Small intestine (tissue), 7 donors: ENCODE results near the gene C17orf113. TPM values are rescaled to one million over a fixed set of nuclear protein-coding genes. Genes with fewer than 3 reads are reported as not detected.
A peak's percentile ranks its signal among the peaks of the same experiment; 100 is the strongest.
"Not testable (repeated sequence)": the region's sequence is repeated elsewhere in the genome, so short reads cannot be mapped to it uniquely, and the experiment has no call there.

ENCODE experiments used
- DNase-seq, 2 donors: peaks; one replicate each; pipeline versions ENCODE4 v3.0.0 to v3.0.0-alpha.2; 2013
- FAIRE-seq: peaks from 2 replicates; lab custom pipeline; 2012; peaks lifted over from hg19 to GRCh38; lab: Jason Lieb, UNC
- H3K27ac ChIP-seq, 3 donors: one replicate each; pipeline ENCODE4 v1.5.1; 2013; ENCODE audit warnings: low read length in 2 of 3, mild to moderate bottlenecking in 2 of 3, control low read depth in 1 of 3, inconsistent platforms in 1 of 3, low read depth in 1 of 3, moderate library complexity in 1 of 3
- H3K27me3 ChIP-seq, 3 donors: one replicate each; pipeline ENCODE4 v1.6.1; 2013; ENCODE audit warnings: low read length in 3 of 3, inconsistent platforms in 1 of 3; ENCODE audit not compliant: control insufficient read depth in 3 of 3, insufficient read depth in 3 of 3
- H3K36me3 ChIP-seq, 3 donors: one replicate each; pipeline ENCODE4 v1.6.1; 2013; ENCODE audit warnings: low read length in 3 of 3, inconsistent platforms in 1 of 3, low read depth in 1 of 3, mild to moderate bottlenecking in 1 of 3, moderate library complexity in 1 of 3; ENCODE audit not compliant: control insufficient read depth in 3 of 3, insufficient read depth in 2 of 3
- H3K4me1 ChIP-seq, 3 donors: one replicate each; pipeline ENCODE4 v1.6.1; 2013; ENCODE audit warnings: low read length in 2 of 3, inconsistent platforms in 1 of 3, low read depth in 1 of 3, mild to moderate bottlenecking in 1 of 3, moderate library complexity in 1 of 3; ENCODE audit not compliant: control insufficient read depth in 3 of 3, insufficient read depth in 2 of 3
- H3K4me3 ChIP-seq, 3 donors: one replicate each; pipeline ENCODE4 v1.5.1; 2013; ENCODE audit warnings: low read length in 3 of 3, control low read depth in 1 of 3, inconsistent platforms in 1 of 3, low read depth in 1 of 3, mild to moderate bottlenecking in 1 of 3, moderate library complexity in 1 of 3
- H3K9me3 ChIP-seq, 2 donors: one replicate each; pipeline ENCODE4 v1.6.1; 2013; ENCODE audit warnings: low read depth in 1 of 2, low read length in 1 of 2; ENCODE audit not compliant: control insufficient read depth in 2 of 2, insufficient read depth in 1 of 2
- WGBS, 3 donors: extraction: QIAGEN DNeasy Blood & Tissue Kit; methylation state at CpG; one replicate each; pipeline ENCODE4 v1.1.7; 2013; 5-methylcytosine and 5-hydroxymethylcytosine counted together
- polyA plus RNA-seq, 4 donors: library from polyadenylated mRNA; stranded (reverse) in 3 of 4; unstranded in 1 of 4; fragments of 200-250 nt in 3 of 4; fragments of 120-200 nt in 1 of 4; gene quantifications; one replicate each; pipeline versions ENCODE4 v1.2.1 to v1.2.3, GENCODE V29; 2013
- donor health status: healthy with polysubstance abuse.
- donor health status: control.
- donor health status: control.
- donor health status: Bipolar disorder and iron deficiency.
- donor health status: healthy.

C17orf113 gene
- polyA plus RNA-seq, 4 donors, result 0.22 to 3.4 (median 0.52) TPM

DNA sequence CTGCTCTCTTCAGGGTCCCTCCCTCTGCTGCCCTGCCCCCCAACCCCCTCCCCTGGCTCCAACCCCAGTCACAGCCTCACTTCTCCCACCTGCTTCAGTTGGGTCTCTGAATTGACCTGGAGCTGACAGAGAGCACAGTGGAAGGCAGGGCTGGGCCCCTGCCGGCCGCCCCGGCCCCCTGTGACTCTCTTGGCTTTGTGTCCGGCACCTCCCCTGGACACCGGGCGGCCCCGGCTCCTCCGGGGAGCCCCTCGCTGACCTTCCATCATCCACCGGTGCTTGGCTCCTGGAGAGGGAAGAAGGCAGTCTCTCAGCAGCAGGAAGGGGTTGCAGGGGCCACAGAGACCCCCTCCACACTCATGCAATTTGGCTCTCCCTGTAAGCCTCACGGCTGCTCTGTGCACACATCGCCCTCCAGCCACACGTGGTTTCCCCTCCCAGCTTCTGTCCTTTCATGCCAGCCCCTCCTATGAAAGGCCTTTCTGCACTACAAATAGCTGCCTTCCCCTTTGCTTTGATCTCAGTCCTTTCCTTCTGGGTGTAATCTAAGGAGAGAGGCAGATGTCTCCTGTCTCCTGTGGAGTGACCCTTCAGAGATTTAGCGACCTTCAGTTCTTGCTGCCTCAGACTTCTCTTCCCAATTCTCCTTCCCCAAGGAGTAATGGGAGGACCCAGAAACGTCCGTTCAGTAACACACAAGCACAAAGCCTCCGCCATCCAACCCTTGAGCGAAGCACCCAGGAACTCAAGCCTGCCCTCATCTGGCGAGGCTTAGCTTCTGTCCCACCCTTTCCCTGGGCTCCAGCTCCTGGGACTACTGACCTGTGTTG is 22.2 kb downstream of the C17orf113 start:
- peaks cover 0 to 32% (median 3%) of the 10 kb centered on the region in 3 donors for H3K36me3 ChIP-seq
- no peak for FAIRE-seq
- peak; percentile 21 to 33 for DNase-seq
- peaks cover 0 to 13% (median 4%) of the 10 kb centered on the region in 3 donors for H3K4me1 ChIP-seq
- no peak overlapping the region for H3K27ac ChIP-seq
- no peak overlapping the region for H3K4me3 ChIP-seq
- WGBS, 3 donors, result 64 to 76% (median 75%) methylated on average over 15 to 19 of the region's 19 CpGs
- peaks cover 0 to 7% (median 0%) of the 10 kb centered on the region in 3 donors for H3K27me3 ChIP-seq
- H3K9me3 ChIP-seq, result no peaks in the 10 kb centered on the region

DNA sequence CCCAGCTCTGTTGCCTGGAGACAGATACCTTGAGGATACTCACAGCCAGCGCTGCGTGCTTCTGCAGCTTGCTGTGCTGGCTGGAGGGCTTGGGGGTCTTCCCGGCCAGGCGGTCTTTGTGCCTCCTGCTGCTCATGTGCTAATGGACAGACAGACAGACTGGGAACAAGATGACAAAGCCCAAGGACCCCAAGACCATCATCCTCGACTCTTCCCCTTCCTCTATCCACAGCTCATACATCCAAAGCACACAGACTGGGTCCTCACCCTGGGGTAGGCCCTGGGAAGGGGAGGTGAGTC is 22.9 kb downstream of the C17orf113 start:
- no peaks in the 10 kb centered on the region for H3K9me3 ChIP-seq
- H3K27me3 ChIP-seq, result peaks cover 0 to 7% (median 0%) of the 10 kb centered on the region in 3 donors
- 75 to 87% (median 86%) methylated on average over 5 of the region's 5 CpGs for WGBS, 3 donors
- H3K4me3 ChIP-seq, result no peak overlapping the region
- FAIRE-seq, result no peak
- H3K36me3 ChIP-seq, result peaks cover 0 to 38% (median 3%) of the 10 kb centered on the region in 3 donors
- H3K4me1 ChIP-seq, result peaks cover 0 to 13% (median 4%) of the 10 kb centered on the region in 3 donors
- H3K27ac ChIP-seq, result no peak overlapping the region
- no peak for DNase-seq

DNA sequence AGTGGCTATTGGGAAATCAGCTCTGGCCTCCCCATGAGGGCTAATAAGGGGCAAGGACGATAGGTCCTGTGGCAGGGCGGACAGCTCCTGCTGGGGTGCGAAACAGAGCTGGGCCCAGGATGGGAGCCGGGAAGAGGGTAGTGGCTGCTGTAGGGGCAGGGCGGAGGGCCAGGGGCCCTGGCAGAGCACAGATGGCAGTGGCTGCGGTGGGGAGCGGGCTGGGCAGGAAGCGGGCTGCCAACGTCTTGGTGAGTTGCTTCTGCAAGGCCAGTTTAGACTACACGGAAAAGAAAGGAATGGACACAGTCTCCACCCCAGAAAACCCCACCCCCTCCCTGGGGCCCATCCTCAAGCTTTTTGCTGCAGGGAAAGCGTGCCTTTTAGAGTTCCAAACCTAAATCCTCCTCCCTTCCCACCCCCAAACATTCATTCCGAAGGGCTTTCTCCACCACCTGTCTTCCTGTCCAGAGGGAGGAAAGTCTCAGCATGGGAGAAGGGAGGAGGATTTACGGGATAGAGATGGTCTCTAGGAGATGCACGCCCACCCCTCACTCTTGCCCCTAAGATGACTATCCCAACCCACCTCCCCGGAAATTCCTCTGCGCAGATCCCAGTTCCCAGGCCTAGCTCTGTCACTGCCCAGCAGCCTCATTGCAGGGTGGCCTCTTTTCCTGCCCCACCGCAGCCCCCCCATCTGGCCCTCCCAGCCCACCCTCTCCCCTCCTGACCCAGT is 23.4 kb downstream of the C17orf113 start:
- Histone ChIP-seq H3K36me3 (peaks cover 0 to 43% (median 3%) of the 10 kb centered on the region in 3 donors), H3K4me1 (peaks cover 0 to 13% (median 4%) of the 10 kb centered on the region in 3 donors), H3K27ac (no peak overlapping the region), H3K9me3 (no peaks in the 10 kb centered on the region), H3K4me3 (no peak overlapping the region), H3K27me3 (peaks cover 0 to 7% (median 0%) of the 10 kb centered on the region in 3 donors)
- no peak for DNase-seq
- no peak for FAIRE-seq
- WGBS, 3 donors, result 57 to 75% (median 74%) methylated on average over 17 of the region's 17 CpGs

DNA sequence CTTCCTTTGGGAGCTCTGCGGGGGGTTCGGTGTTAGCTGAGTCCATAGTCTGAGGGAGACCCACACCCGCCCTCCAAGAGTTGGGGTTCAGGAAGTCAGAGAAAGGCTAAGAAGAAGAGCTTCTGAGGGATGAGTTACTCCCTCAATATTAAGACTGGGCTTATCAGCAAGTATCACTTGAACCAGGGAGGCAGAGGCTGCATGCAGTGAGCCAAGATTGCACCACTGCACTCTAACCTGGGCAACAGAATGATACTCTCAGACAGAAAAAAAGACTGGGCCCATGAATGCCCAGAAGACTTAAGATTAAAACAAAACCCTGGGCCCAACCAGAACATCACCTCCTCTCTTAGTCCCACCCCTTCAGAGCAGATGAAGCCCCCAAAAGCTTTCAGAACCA is 24.5 kb downstream of the C17orf113 start:
- WGBS, 3 donors, result 90 to 98% (median 98%) methylated on average over 3 of the region's 3 CpGs
- no peak for FAIRE-seq

DNA sequence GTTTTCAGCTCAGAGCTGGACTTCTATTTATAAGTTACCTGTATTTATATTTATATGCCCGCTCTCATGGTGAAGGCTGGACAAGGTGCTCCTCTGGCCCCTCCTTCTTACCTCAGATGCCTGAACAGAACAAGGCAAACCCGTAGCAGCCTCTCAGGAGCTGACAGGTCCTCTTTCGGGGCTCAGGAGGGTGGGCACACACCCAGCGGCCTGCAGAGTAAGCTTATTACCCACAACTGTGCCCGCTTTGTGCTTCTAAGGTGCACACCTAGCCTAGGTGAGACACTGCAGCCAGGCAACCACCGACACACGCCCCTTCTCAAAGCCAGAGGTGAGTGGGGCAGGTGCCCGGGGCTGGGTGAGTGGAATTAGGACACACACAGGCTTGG is 25.2 kb downstream of the C17orf113 start:
- 48 to 64% (median 49%) methylated on average over 8 of the region's 8 CpGs for WGBS, 3 donors
- Histone ChIP-seq H3K4me1 (peaks cover 0 to 22% (median 4%) of the 10 kb centered on the region in 3 donors), H3K4me3 (no peak overlapping the region), H3K27me3 (peaks cover 0 to 7% (median 0%) of the 10 kb centered on the region in 3 donors), H3K36me3 (peaks cover 0 to 49% (median 3%) of the 10 kb centered on the region in 3 donors), H3K27ac (peak overlapping the region in 2 of 3 donors; percentile 62 to 69), H3K9me3 (no peaks in the 10 kb centered on the region)
- no peak for DNase-seq
- no peak for FAIRE-seq

More for the DNA sequence above, 24.5 kb downstream of the C17orf113 start:
- Histone ChIP-seq H3K4me1 (peaks cover 0 to 19% (median 4%) of the 10 kb centered on the region in 3 donors), H3K27me3 (peaks cover 0 to 7% (median 0%) of the 10 kb centered on the region in 3 donors), H3K4me3 (no peak overlapping the region), H3K9me3 (no peaks in the 10 kb centered on the region), H3K36me3 (peaks cover 0 to 49% (median 3%) of the 10 kb centered on the region in 3 donors), H3K27ac (no peak overlapping the region)
- DNase-seq, result no peak

DNA sequence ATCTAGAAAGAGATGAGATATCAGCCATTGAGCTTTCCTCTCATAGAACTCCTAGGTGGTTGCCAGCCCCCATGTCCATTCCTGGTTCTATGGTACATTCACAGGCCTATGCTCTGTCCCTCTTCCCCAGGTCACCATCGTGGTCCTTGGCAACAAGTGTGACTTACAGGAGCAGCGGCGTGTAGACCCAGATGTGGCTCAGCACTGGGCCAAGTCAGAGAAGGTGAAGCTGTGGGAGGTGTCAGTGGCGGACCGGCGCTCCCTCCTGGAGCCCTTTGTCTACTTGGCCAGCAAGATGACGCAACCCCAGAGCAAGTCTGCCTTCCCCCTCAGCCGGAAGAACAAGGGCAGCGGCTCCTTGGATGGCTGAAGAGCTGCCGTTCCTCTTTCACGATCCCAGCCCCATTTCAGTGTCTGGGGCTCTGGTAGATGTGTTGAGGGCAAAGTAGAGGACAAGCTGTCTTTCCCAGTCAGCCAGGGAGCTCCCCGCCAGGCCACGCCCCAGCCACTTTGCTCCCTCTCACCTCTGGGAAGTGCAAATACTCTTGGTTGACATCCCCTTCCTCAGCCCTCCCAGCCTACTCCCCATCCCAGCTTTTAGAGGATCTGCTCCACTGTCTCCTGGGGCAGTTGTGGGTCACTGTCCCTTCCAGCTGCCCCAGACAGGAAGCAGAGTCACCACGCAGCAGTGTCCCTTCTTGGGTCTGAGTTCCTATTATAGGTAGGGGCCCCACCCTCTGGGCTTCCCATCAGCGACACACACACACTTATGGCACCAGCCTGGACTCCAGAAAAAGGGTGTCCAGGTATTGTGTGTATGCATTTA is 26.7 kb downstream of the C17orf113 start:
- peaks cover 0 to 22% (median 4%) of the 10 kb centered on the region in 3 donors for H3K4me1 ChIP-seq
- peaks cover 0 to 49% (median 3%) of the 10 kb centered on the region in 3 donors for H3K36me3 ChIP-seq
- no peak for FAIRE-seq
- no peak overlapping the region for H3K4me3 ChIP-seq
- H3K27ac ChIP-seq, result peak overlapping the region in 2 of 3 donors; percentile 62 to 63
- peaks cover 0 to 7% (median 0%) of the 10 kb centered on the region in 3 donors for H3K27me3 ChIP-seq
- 80 to 83% (median 82%) methylated on average over 14 to 15 of the region's 15 CpGs for WGBS, 3 donors
- H3K9me3 ChIP-seq, result no peaks in the 10 kb centered on the region
- DNase-seq, result no peak

DNA sequence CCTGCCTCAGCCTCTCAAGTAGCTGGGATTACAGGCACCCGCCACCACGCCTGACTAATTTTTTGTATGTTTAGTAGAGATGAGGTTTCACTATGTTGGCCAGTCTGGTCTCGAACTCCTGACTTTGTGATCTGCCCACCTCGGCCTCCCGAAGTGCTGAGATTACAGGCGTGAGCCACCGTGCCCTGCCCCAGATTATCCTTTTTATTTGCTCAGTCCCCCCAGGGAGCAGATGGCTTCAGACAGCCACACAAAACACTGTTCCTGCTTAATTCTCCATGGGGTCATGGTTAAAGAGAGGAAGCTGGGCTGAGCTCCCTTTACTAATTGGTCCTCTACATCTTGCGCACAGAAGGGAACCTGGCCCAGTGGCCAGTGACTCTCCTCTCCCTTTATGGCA is 29.6 kb downstream of the C17orf113 start:
- peak overlapping the region in 2 of 3 donors; percentile 83 to 95 for H3K4me3 ChIP-seq
- FAIRE-seq, H3K9me3 ChIP-seq, H3K27me3 ChIP-seq, DNase-seq: not testable (repeated sequence)
- peaks cover 0 to 36% (median 6%) of the 10 kb centered on the region in 3 donors for H3K4me1 ChIP-seq
- H3K27ac ChIP-seq, result peak overlapping the region in 1 of 3 donors; percentile 84
- WGBS, 3 donors, result 49 to 70% (median 53%) methylated on average over 8 of the region's 8 CpGs
- peaks cover 0 to 42% (median 3%) of the 10 kb centered on the region in 3 donors for H3K36me3 ChIP-seq
